ENCODE results near the gene IGSF11.
A peak's percentile ranks its signal among the peaks of the same experiment; 100 is the strongest.

The IGSF11 gene

GRCh38 chr3:118946449-118946848 lies 88.2 kb downstream of the IGSF11 start:
- DNase-seq: no peak

DNA sequence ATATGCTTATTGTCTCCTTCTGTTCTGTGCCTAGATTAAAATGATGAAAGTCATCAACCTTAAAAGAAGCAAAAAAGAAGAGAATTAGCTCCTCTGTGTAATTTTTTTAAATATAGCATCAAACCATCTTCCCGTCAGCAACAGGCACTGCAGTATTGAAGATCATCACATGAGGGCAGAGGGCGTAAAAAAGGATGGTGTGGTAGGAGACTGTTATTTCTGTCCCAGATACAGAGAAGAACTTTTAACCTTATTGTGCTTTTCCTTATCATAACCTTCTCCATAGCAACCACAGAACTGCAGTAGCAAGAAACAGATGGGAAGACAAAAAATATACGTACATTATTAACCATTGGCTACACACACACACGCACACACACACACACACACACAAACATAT lies 88.8 kb downstream of the IGSF11 start:
- no peak for DNase-seq

DNA sequence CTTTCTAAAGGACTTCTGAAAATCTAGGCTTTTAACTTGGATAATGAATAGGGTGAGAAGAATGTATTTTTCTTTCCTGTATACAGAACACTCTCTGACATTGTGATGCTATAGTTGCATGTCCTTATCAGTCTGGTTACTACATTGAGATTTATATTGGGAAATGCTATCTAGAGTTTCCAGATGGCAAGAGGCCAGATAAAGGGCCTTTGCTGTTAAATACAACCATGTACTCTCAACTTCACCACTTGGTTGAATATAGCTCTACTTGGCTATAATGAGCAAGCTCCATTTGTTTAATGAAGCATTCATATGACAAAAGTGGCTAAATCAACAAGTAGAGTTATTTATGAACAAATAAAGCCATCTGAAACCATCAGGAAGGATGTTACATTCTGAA lies 91.0 kb downstream of the IGSF11 start:
- no peak for DNase-seq

DNA sequence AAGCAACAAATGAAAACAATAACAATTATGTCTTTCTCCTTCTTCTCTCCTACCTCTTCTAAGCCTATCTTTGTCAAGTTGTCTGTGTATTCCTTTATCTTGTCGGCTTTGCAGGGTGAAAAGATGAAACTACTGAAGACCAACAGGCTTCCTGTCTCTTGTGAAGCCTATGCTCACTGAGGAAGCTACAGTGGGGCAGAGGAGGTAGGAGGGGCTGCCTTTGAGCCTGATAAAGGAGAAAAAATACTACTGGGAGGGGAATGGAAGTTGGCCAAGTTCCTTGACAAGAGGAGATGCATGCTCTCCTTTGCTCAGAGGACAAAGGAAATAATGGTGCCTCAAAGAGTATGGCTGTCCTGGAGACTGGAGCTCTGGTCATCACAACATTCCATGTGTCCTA lies 92.0 kb downstream of the IGSF11 start:
- no peak for DNase-seq

- no peak for DNase-seq
These were observed 92.5 kb downstream of the IGSF11 start for GRCh38 chr3:118942195-118942594.

DNA sequence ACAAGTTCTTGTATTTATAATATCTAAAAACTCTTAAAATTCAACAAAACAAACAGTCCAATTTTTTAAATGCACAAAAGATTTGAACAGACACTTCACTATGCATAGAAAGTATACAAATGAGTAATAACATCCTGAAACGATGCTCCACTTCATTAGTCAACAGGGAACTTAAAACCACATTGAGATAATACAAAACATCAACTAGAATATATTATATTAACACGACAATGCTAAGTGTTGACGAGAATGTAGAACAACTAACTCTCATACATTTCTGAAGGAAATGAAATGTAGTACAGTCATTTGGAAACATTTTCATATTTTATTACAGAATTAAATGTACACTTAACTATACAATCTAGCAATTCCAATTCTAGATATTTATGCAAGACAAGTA lies 93.4 kb downstream of the IGSF11 start:
- no peak for DNase-seq

DNA sequence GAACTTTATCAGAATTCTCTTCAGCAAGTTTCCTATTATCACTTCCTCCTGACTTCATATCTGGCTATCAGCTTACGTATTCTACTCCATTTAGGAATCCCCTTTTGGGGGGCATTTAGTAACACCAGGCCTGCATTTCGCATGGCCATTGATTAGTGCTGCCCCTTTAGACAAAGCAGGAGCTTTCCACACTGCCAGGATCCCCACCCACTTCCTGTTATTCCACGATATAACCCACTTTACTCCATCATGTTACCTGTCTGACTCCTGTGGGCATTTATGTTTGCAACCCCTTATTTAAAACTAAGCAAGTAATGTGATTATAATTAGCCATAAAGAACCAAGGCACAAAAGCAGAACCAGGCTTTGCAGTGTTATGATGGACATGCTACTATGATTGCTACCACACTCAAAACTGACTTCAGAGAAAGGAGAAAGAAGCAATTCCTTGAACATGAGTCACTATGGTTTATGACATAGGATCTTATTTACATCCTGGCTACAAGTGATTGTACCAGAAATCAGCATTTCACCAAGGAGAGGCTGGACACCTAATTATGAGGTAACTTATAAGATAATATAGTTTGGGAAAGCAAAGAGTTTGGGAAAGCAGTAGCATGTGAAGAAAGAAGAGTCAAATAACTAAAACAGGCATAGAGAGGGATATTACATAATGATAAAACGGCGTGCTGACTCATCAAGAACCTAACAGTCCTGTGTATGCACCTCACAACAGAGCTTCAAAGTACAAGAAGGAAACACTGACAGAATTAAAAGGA lies 96.3 kb downstream of the IGSF11 start:
- DNase-seq: no peak

GRCh38 chr3:118936811-118937210 lies 97.8 kb downstream of the IGSF11 start:
- no peak for DNase-seq

DNA sequence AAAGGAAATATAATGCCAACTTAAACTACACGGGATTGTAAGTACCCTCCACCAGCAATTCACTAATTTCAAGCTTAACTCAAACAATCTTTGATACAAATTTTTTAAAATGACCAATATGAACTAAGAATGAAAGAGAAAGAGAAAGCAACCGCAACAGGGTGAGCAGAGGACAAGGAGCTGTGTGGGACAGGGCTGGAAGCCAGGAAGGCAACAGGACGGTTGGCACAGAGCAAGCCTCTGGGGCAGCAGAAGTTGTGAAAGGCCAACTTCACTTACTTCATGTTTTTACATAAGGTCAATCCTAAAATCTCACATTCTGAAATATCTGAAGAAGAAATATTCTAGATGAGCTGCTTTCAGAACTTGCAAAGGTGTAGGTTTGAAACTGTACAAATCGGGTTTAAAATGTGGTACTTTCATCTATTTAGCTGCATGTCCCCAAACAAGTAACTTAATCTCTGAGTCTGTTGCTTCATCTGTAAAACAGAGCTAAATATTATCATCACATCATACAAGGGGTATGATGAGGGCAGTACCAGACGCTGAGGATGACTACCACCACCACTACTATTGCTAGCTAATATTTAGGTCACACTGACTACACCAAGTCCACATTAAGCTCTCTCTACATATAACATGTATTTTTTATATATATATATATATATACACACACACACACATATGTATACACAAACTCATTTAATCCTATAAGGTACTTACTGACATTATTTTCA lies 101.7 kb downstream of the IGSF11 start:
- DNase-seq: no peak

- DNase-seq: no peak
These were observed 102.7 kb downstream of the IGSF11 start for GRCh38 chr3:118931996-118932395.

GRCh38 chr3:118927449-118927848 lies 107.2 kb downstream of the IGSF11 start:
- no peak for DNase-seq

- DNase-seq: no peak
These were observed 122.5 kb downstream of the IGSF11 start for GRCh38 chr3:118912188-118912587.

GRCh38 chr3:118910332-118910731 lies 124.3 kb downstream of the IGSF11 start:
- no peak for DNase-seq

DNA sequence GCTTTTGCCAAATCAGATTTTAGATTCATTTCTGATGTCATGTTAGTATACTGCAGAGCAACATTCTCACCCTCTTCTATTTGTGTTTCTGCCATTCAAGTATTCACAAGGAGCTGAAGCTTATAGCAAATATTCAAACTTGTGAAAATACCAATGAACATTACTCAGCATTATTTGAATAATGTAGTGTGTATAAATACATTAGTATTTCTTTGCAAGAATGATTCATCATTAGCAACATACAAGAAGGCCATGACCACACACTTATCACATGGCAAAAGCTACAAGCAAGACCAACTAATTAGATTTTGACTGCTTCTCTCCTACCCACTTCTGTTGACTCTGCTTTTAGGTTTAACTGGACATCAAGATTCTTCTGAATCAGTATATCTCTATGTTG lies 124.9 kb downstream of the IGSF11 start:
- DNase-seq: no peak

- no peak for DNase-seq
These were observed 126.7 kb downstream of the IGSF11 start for GRCh38 chr3:118907909-118908308.

GRCh38 chr3:118900737-118901525 lies 133.7 kb downstream of the IGSF11 start:
- DNase-seq: no peak

DNA sequence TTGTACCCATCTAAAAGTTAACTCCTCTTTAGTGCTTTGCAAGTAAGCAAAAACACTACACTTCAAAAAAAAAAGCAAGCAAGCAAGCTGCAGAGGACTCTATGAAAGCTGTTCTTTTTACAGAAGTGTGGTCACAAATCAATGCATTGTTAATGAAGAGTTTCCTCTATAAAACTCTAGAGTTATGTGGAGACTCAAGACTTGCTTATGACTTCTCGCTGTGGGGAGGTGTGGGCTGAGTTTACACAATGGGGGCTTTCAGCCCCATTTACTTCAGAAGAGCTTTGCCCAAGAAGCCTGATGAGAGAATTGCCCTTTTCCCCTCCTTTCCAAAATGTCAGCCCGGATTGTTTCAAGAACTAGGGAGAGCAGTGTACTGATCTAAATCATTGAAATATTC lies 144.4 kb downstream of the IGSF11 start:
- DNase-seq: no peak

DNA sequence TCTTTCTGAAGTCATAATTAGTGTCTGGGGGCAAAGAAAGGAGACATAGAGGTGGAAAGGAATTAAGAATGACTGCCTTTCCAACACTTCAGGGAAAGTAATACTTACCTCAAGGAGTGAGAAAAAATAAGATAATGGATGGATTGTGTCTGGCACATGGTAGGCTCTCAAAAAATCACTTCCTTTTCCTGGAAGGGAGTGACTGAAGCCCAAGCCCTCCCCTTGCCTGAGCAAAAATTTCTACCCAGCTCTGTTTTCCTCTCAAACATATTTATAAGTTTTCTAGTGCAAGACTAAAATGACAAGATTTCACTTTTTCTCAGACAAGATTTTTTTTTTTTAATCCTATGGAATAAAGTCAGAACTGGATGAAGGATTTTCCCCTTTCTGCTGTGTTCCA lies 145.0 kb downstream of the IGSF11 start:
- no peak for DNase-seq

DNA sequence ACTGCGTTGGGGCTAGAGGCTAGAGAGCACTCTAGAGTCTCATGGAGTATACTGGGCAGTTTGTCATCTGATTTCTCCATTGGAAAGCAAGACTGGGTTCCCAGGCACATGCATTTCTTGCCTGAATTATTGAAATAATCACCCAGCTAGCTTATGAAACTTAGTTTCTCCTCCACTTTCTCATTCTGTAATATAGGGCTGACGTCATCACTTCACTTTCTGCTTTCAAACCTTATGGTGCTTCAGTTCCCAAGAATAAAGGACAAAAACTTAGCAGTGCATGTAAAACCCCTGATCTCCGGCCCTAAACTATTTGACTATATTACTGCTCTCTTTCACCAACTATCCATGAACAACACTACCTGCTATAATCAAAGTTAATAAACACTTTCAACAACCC lies 147.9 kb downstream of the IGSF11 start:
- no peak for DNase-seq

DNA sequence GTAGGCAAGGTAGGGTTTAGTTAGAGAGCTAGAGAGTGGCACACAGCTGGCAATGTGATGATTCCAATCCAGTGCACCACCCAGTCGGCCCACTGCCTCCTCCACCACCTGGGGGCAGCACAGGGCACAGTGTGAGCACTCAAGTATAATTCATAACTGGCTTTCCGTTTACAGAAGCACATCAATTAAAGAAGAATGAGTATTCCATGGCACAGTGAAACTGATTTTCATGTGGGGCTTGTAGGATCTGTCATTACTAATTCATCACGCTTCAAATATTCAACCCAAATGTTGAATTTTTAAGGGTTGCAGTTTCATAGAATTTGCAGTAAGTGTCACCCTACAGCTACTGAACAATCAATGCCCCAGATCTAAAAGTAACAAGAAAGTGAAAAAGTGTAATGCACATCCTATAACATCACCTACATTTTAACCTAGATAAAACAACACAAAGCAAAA lies 149.9 kb downstream of the IGSF11 start:
- DNase-seq: peak; percentile 41

GRCh38 chr3:118882353-118882947 lies 152.2 kb downstream of the IGSF11 start:
- peak; percentile 31 for DNase-seq

GRCh38 chr3:118868051-118868450 lies 166.6 kb downstream of the IGSF11 start:
- no peak for DNase-seq

GRCh38 chr3:118863731-118864322 lies 170.8 kb downstream of the IGSF11 start:
- no peak for DNase-seq

Measured in SHP77 treated with DMSO at 0.1 percent for 48 hours (cell line).